Measurements from ENCODE around the gene SMURF1.

DNA sequence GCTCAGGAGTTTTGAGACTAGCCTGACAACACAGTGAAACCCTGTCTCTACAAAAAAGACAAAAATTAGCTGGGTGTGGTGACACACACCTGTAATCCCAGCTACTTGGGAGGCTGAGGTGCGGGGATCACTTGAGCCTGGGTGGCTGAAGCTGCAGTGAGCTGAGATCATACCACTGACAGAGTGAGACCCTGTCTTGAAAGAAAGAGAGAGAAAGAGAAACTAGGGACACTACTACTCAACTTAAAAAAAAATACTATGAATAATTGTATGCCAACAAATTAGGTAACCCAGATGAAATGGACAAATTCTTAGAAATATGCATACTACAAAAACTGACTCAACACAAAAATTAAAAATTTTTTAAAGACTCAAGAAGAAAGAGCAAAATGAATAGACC, 28.5 kb downstream of the SMURF1 start:
- TF ChIP-seq POLR2A (IDR thresholded peaks at IDR 0.05; ENCODE audit: low read depth, low read length) (no peak), POLR2AphosphoS5 (IDR thresholded peaks at IDR 0.05; ENCODE audit: low read depth, low read length) (no peak), TAF1 (IDR thresholded peaks at IDR 0.05; ENCODE audit: borderline replicate concordance, low read depth, low read length) (no peak)
